Activated CD4-positive, alpha-beta T cell treated with anti-CD3 and anti-CD28 coated beads, Interleukin-2, amount 50 U/mL, for 48 hours (primary cell): ENCODE measurements around the gene CLVS2.

Experiments used
- DNase-seq, 2 experiments: peaks; one replicate each; pipeline ENCODE4 v3.0.0-alpha.2; 2020

Gene CLVS2

GRCh38 chr6:123027408-123027807 lies 31.4 kb downstream of the CLVS2 start:
- DNase-seq = no peak

- DNase-seq = no peak
These were observed 32.2 kb downstream of the CLVS2 start for GRCh38 chr6:123028263-123028662.

- no peak for DNase-seq
These were observed 34.2 kb downstream of the CLVS2 start for GRCh38 chr6:123030282-123030681.

GRCh38 chr6:123036648-123037047 lies 40.6 kb downstream of the CLVS2 start:
- DNase-seq = no peak

- DNase-seq = no peak
These were observed 43.4 kb downstream of the CLVS2 start for GRCh38 chr6:123039431-123039830.

GRCh38 chr6:123042401-123042800 lies 46.4 kb downstream of the CLVS2 start:
- no peak for DNase-seq

GRCh38 chr6:123044341-123044860 lies 48.4 kb downstream of the CLVS2 start:
- DNase-seq = no peak

GRCh38 chr6:123053602-123054225 lies 57.7 kb downstream of the CLVS2 start:
- DNase-seq = no peak

- DNase-seq = no peak
These were observed 59.2 kb downstream of the CLVS2 start for GRCh38 chr6:123055256-123055655.

GRCh38 chr6:123062670-123063069 lies 66.6 kb downstream of the CLVS2 start:
- DNase-seq = no peak

GRCh38 chr6:123064038-123064437 lies 68.0 kb downstream of the CLVS2 start:
- DNase-seq = no peak

GRCh38 chr6:123074616-123075015 lies 78.6 kb downstream of the CLVS2 start:
- DNase-seq = no peak

GRCh38 chr6:123085403-123085802 lies 89.4 kb downstream of the CLVS2 start:
- no peak for DNase-seq

- no peak for DNase-seq
These were observed 93.2 kb downstream of the CLVS2 start for GRCh38 chr6:123089226-123089625.

- DNase-seq = no peak
These were observed 95.3 kb downstream of the CLVS2 start for GRCh38 chr6:123091091-123091895.

GRCh38 chr6:123091896-123092271 lies 95.8 kb downstream of the CLVS2 start:
- no peak for DNase-seq

GRCh38 chr6:123094795-123095194 lies 98.8 kb downstream of the CLVS2 start:
- DNase-seq = no peak

GRCh38 chr6:123105561-123105960 lies 109.5 kb downstream of the CLVS2 start:
- no peak for DNase-seq

GRCh38 chr6:123116370-123116769 lies 120.3 kb downstream of the CLVS2 start:
- no peak for DNase-seq

GRCh38 chr6:123117145-123117908 lies 121.3 kb downstream of the CLVS2 start:
- no peak for DNase-seq

GRCh38 chr6:123118811-123119210 lies 122.8 kb downstream of the CLVS2 start:
- no peak for DNase-seq
